ENCODE data around the gene FMNL2. TPM values are rescaled to one million over a fixed set of nuclear protein-coding genes. Genes with fewer than 3 reads are reported as not detected.

Gene FMNL2
- total and polyA plus RNA-seq, 4 donors, result 1.5 to 9.3 (median 5.1) TPM

- H3K27me3 ChIP-seq (ENCODE audit: control insufficient read depth in 4 of 4, insufficient read depth in 4 of 4, low read length in 3 of 4), result no peaks in the 10 kb centered on the region
- H3K9me3 ChIP-seq (ENCODE audit: control insufficient read depth in 4 of 4, low read length in 3 of 4), result no peaks in the 10 kb centered on the region
- TF ChIP-seq ZBTB33 (IDR thresholded peaks at IDR 0.05) (no peak), TAF1 (conservative IDR thresholded peaks at IDR 0.05) (no peak), GABPA (IDR thresholded peaks at IDR 0.05 in 1 of 2, conservative IDR thresholded peaks at IDR 0.05 in 1 of 2) (no peak), RAD21 (IDR thresholded peaks at IDR 0.05) (no peak), REST (IDR thresholded peaks at IDR 0.05) (no peak), FOXA2 (IDR thresholded peaks at IDR 0.05) (no peak), YY1 (IDR thresholded peaks at IDR 0.05) (no peak), NR2F2 (IDR thresholded peaks at IDR 0.05) (no peak), EGR1 (IDR thresholded peaks at IDR 0.05; ENCODE audit: low read depth in 2 of 2) (no peak), SP1 (IDR thresholded peaks at IDR 0.05) (no peak), HNF4A (conservative IDR thresholded peaks at IDR 0.05) (no peak), FOXA1 (IDR thresholded peaks at IDR 0.05) (no peak), JUND (IDR thresholded peaks at IDR 0.05) (no peak)
- TF ChIP-seq, protein P1, sequence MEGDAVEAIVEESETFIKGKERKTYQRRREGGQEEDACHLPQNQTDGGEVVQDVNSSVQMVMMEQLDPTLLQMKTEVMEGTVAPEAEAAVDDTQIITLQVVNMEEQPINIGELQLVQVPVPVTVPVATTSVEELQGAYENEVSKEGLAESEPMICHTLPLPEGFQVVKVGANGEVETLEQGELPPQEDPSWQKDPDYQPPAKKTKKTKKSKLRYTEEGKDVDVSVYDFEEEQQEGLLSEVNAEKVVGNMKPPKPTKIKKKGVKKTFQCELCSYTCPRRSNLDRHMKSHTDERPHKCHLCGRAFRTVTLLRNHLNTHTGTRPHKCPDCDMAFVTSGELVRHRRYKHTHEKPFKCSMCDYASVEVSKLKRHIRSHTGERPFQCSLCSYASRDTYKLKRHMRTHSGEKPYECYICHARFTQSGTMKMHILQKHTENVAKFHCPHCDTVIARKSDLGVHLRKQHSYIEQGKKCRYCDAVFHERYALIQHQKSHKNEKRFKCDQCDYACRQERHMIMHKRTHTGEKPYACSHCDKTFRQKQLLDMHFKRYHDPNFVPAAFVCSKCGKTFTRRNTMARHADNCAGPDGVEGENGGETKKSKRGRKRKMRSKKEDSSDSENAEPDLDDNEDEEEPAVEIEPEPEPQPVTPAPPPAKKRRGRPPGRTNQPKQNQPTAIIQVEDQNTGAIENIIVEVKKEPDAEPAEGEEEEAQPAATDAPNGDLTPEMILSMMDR (IDR thresholded peaks at IDR 0.05; ENCODE audit: low read depth, low read length, missing input control), result no peak
- H3K27ac ChIP-seq (ENCODE audit: low read depth in 1 of 2, low read length in 2 of 2), result no peak overlapping the region
- no peak overlapping the region for H3K9ac ChIP-seq (ENCODE audit: low read depth in 1 of 2, low read length in 2 of 2)
- H3K4me1 ChIP-seq (ENCODE audit: control insufficient read depth in 4 of 4, insufficient read depth in 4 of 4, low read length in 3 of 4), result peaks cover 0 to 6% (median 0%) of the 10 kb centered on the region in 4 donors
- no peaks in the 10 kb centered on the region for H3K36me3 ChIP-seq (ENCODE audit: control insufficient read depth in 4 of 4, insufficient read depth in 3 of 4, low read depth in 1 of 4, low read length in 3 of 4)
- WGBS, result 75% methylated on average over 2 of the region's 2 CpGs
- no peak overlapping the region for H3K4me3 ChIP-seq (ENCODE audit: low read depth in 1 of 3, low read length in 3 of 3)
- DNase-seq (ENCODE audit: low spot score), result no peak
These were observed 65.7 kb downstream of the FMNL2 start for GRCh38 chr2:152400607-152401214.
